K562 (cell line): Measurements from ENCODE around the gene ANKS1B. TPM values are rescaled to one million over a fixed set of nuclear protein-coding genes. Genes with fewer than 3 reads are reported as not detected.

Experiments
- ATAC-seq: fragments of 200-7000 bp; cut with Tn5 transposase; 3 replicates; pipeline ENCODE4 v1.9.1; 2020; ENCODE audit warnings: moderate library complexity
- BruUV-seq: library from RNA; stranded (reverse); fragments of 400-500 nt; replicated peaks from 2 replicates; lab custom pipeline; 2021; lab: Mats Ljungman, UMichigan
- CTCF ChIA-PET: fragments of 300-600 bp; formaldehyde crosslinking; extraction: SDS; loops from one replicate; lab custom pipeline; 2021; ENCODE audit warnings: low intra/inter-chr PET ratio; lab: Yijun Ruan, JAX
- POLR2A ChIA-PET: fragments of 300-600, 350-650 bp; sonication (Branson Sonifier 250); formaldehyde crosslinking; extraction: SDS; loops from one replicate; lab custom pipeline; 2021; ENCODE audit warnings: antibody characterized with exemption, inconsistent platforms; lab: Yijun Ruan, JAX
- DNase-seq, 4 experiments: peaks; one replicate each; pipeline versions ENCODE4 v3.0.0 to v3.0.0-alpha.2; 2011 to 2018; ENCODE audit warnings: low spot score in 3 of 4, mixed read lengths in 3 of 4; ENCODE audit errors: extremely low read depth in 1 of 4
- FAIRE-seq: peaks from 2 replicates; lab custom pipeline; 2011; peaks lifted over from hg19 to GRCh38; lab: Jason Lieb, UNC
- H2AFZ ChIP-seq: 2 replicates; pipeline ENCODE4 v1.6.0; 2011; ENCODE audit warnings: low read depth, low read length, control low read depth, inconsistent platforms
- H3K27ac ChIP-seq: fragments of 200-600 bp; 3 replicates; pipeline ENCODE4 v1.8.0; 2011; ENCODE audit warnings: low read depth, mild to moderate bottlenecking, control low read depth, inconsistent platforms, low read length, moderate library complexity, mixed read lengths; ENCODE audit errors: extremely low read depth
- H3K27me3 ChIP-seq, 2 experiments: fragments of 300-600 bp in 1 of 2; 2 replicates in 1 of 2; 3 replicates in 1 of 2; pipeline versions ENCODE4 v1.6.0 to v1.8.0; 2011; ENCODE audit warnings: inconsistent platforms in 2 of 2, low read length in 2 of 2, mild to moderate bottlenecking in 1 of 2, mixed read lengths in 1 of 2, moderate library complexity in 1 of 2; ENCODE audit not compliant: control insufficient read depth in 2 of 2, insufficient read depth in 2 of 2
- H3K36me3 ChIP-seq: fragments of 300-600 bp; 3 replicates; pipeline ENCODE4 v1.8.0; 2011; ENCODE audit warnings: mild to moderate bottlenecking, low read length, inconsistent platforms; ENCODE audit not compliant: control insufficient read depth, insufficient read depth
- H3K4me1 ChIP-seq, 2 experiments: fragments of 200-600 bp in 1 of 2; replicated peaks in 1 of 2; 2 replicates in 1 of 2; 3 replicates in 1 of 2; pipeline versions ENCODE4 v1.5.1 to v1.8.0; 2011; ENCODE audit warnings: inconsistent platforms in 2 of 2, low read length in 2 of 2, mild to moderate bottlenecking in 1 of 2, mixed read lengths in 1 of 2, moderate library complexity in 1 of 2; ENCODE audit not compliant: control insufficient read depth in 2 of 2, insufficient read depth in 2 of 2
- H3K4me2 ChIP-seq: 2 replicates; pipeline ENCODE4 v1.6.1; 2011; ENCODE audit warnings: low read length, control low read depth, inconsistent platforms, mixed read lengths; ENCODE audit not compliant: insufficient read depth
- H3K4me3 ChIP-seq: fragments of 200-600 bp; sonication (generic), shearing (Covaris generic); 2 replicates; pipeline ENCODE4 v1.5.1; 2016; ENCODE audit warnings: control low read depth, inconsistent platforms
- H3K79me2 ChIP-seq: fragments of 200-600 bp; 3 replicates; pipeline ENCODE4 v1.8.0; 2011; ENCODE audit warnings: low read length, inconsistent platforms; ENCODE audit not compliant: control insufficient read depth, insufficient read depth
- H3K9ac ChIP-seq, 2 experiments: 2 replicates each; pipeline versions ENCODE4 v1.6.0 to v1.6.1; 2011; ENCODE audit warnings: low read depth in 2 of 2, low read length in 2 of 2, control low read depth in 1 of 2, inconsistent platforms in 1 of 2, mild to moderate bottlenecking in 1 of 2, mixed read lengths in 1 of 2; ENCODE audit not compliant: insufficient read depth in 1 of 2
- H3K9me1 ChIP-seq: one replicate; pipeline ENCODE4 v1.6.0; 2011; ENCODE audit warnings: inconsistent platforms, mild to moderate bottlenecking, low read length, moderate library complexity; ENCODE audit not compliant: control insufficient read depth, insufficient read depth
- H3K9me3 ChIP-seq: replicated peaks from 2 replicates; pipeline ENCODE4 v1.5.1; 2011; ENCODE audit warnings: low read depth, low read length, inconsistent platforms; ENCODE audit not compliant: control insufficient read depth, insufficient read depth
- H4K20me1 ChIP-seq: replicated peaks from 2 replicates; pipeline ENCODE4 v1.6.1; 2011; ENCODE audit warnings: low read length, inconsistent platforms, mixed read lengths; ENCODE audit not compliant: control insufficient read depth, insufficient read depth
- BCOR ChIP-seq: fragments of 450-650 bp; IDR thresholded peaks from 2 replicates; pipeline ENCODE4 v1.6.1; 2016
- BHLHE40 ChIP-seq: IDR thresholded peaks from 2 replicates; pipeline ENCODE4 v1.6.1; 2011; ENCODE audit warnings: low read length, improper control_type of control experiment
- CHAMP1 ChIP-seq: fragments of 450-650 bp; IDR thresholded peaks from 2 replicates; pipeline ENCODE4 v1.6.1; 2016; ENCODE audit warnings: mild to moderate bottlenecking
- EP300 ChIP-seq: IDR thresholded peaks from 2 replicates; pipeline ENCODE4 v1.6.1; 2012; ENCODE audit warnings: low read length, improper control_type of control experiment
- GTF2E2 ChIP-seq: fragments of 200-800 bp; sonication (Bioruptor generic); IDR thresholded peaks from 2 replicates; pipeline ENCODE4 v1.6.1; 2016; ENCODE audit warnings: missing genetic modification characterization, missing compliant biosample characterization
- HDAC8 ChIP-seq: fragments of 450-650 bp; IDR thresholded peaks from 2 replicates; pipeline ENCODE4 v1.6.1; 2016; ENCODE audit warnings: mild to moderate bottlenecking, missing genetic modification characterization, moderate library complexity, missing compliant biosample characterization
- KAT2B ChIP-seq: IDR thresholded peaks from one replicate; pipeline ENCODE4 v1.6.1; 2012; ENCODE audit warnings: low read depth, mild to moderate bottlenecking, control low read depth, inconsistent platforms, low read length, moderate library complexity
- MYC ChIP-seq, 2 experiments: fragments of 250-450 bp in 1 of 2; sonication (Bioruptor Pico) in 1 of 2; IDR thresholded peaks; 2 replicates each; pipeline versions ENCODE4 v1.5.1 to v1.6.1; 2012 to 2021; ENCODE audit warnings: low read depth in 2 of 2, borderline replicate concordance in 1 of 2, improper control_type of control experiment in 1 of 2, low read length in 1 of 2, mild to moderate bottlenecking in 1 of 2, moderate library complexity in 1 of 2
- PHF20 ChIP-seq: fragments of 450-650 bp; IDR thresholded peaks from 2 replicates; pipeline ENCODE4 v1.6.1; 2018; ENCODE audit not compliant: partially characterized antibody
- POLR2AphosphoS5 ChIP-seq: IDR thresholded peaks from 2 replicates; pipeline ENCODE4 v1.6.1; 2011; ENCODE audit warnings: mild to moderate bottlenecking, low read depth, low read length, moderate library complexity; ENCODE audit not compliant: control insufficient read depth, insufficient read depth
- SMARCC2 ChIP-seq: fragments of 450-650 bp; IDR thresholded peaks from 2 replicates; pipeline ENCODE4 v1.6.1; 2017; ENCODE audit warnings: antibody characterized with exemption, moderate library complexity, mild to moderate bottlenecking, low read depth
- SP2 ChIP-seq: IDR thresholded peaks from 2 replicates; pipeline ENCODE4 v1.6.1; 2011; ENCODE audit warnings: mild to moderate bottlenecking, low read depth, low read length, moderate library complexity; ENCODE audit not compliant: poor library complexity, severe bottlenecking; ENCODE audit errors: extremely low read depth
- SPI1 ChIP-seq: IDR thresholded peaks from 2 replicates; pipeline ENCODE4 v1.6.1; 2011; ENCODE audit warnings: low read depth, low read length, control low read depth, borderline replicate concordance
- ZBED1 ChIP-seq: IDR thresholded peaks from 2 replicates; pipeline ENCODE4 v1.6.1; 2014
- ZSCAN29 ChIP-seq: fragments of 450-650 bp; IDR thresholded peaks from 2 replicates; pipeline ENCODE4 v1.6.1; 2017
- WGBS: fragments of 100-300 bp; shearing (Covaris generic); methylation state at CpG from one replicate; pipeline ENCODE4 v1.1.6; 2016; ENCODE audit warnings: low coverage, mixed read lengths; ENCODE audit not compliant: insufficient coverage; ENCODE audit errors: missing lambda C conversion rate; 5-methylcytosine and 5-hydroxymethylcytosine counted together
- in situ Hi-C: fragments of 300-500 bp; cut with MboI; formaldehyde crosslinking; loops from 4 replicates; pipeline ENCODE4 v1.15.0; 2018; ENCODE audit warnings: inconsistent platforms, mixed read lengths
- intact Hi-C: fragments of 100-400 bp; cut with micrococcal nuclease; formaldehyde crosslinking; loops from 2 replicates; pipeline ENCODE4 v1.14.2; 2022
- polyA plus RNA-seq, 8 experiments: library from polyadenylated mRNA; depleted of rRNA in 4 of 8; stranded (reverse) in 5 of 8; unstranded in 3 of 8; fragments of >200 nt; fragmentation: Nextera tagmentation in 2 of 8; fragmentation: Illumina TruSeq in 1 of 8; extraction: Ambion mirVana in 2 of 8; extraction: Trizol in 1 of 8; gene quantifications; 2 replicates each; pipeline versions ENCODE4 v1.2.1 to v1.2.3, GENCODE V29; 2011 to 2014; ENCODE audit warnings: inconsistent platforms in 1 of 8, missing spikeins in 1 of 8
- total RNA-seq, 7 experiments: library from RNA; depleted of rRNA in 6 of 7; stranded (reverse); fragments of >200 nt in 6 of 7; fragmentation: Illumina TruSeq in 2 of 7; extraction: Trizol in 2 of 7; gene quantifications; 2 replicates each; pipeline versions ENCODE4 v1.2.1 to v1.2.3, GENCODE V29; 2011 to 2021; ENCODE audit warnings: low replicate concordance in 1 of 7

ANKS1B gene
- total and polyA plus RNA-seq, 9 of the 15 experiments (the other 6 are each of a cell fraction or from before 2014, with no cell fraction given), result 0.04 to 0.47 (median 0.28) TPM; not detected in 4

- Histone ChIP-seq H3K9ac (no peak overlapping the region), H2AFZ (no peak overlapping the region), H3K9me3 (no peaks in the 10 kb centered on the region), H3K4me2 (no peak overlapping the region), H3K79me2 (no peaks in the 10 kb centered on the region), H3K4me3 (no peak overlapping the region), H3K9me1 (no peaks in the 10 kb centered on the region), H3K4me1 (no peaks in the 10 kb centered on the region), H3K27ac (no peak overlapping the region), H4K20me1 (no peaks in the 10 kb centered on the region), H3K36me3 (no peaks in the 10 kb centered on the region), H3K27me3 (no peaks in the 10 kb centered on the region)
- BruUV-seq, result no TSS peak
- intact Hi-C loops, result loop anchor here (10.0 kb wide), 1 partner anchor 415 kb away; no protein-coding TSS in a partner anchor
- FAIRE-seq (no peak), DNase-seq (no peak), ATAC-seq (no peak)
- CTCF ChIA-PET, result no interaction called here
- 0% methylated on average over 8 of the region's 8 CpGs for WGBS
- TF ChIP-seq GTF2E2 (tag) (no peak), CHAMP1 (no peak), POLR2AphosphoS5 (no peak), KAT2B (no peak), SP2 (no peak), HDAC8 (tag) (no peak), BHLHE40 (no peak), ZBED1 (no peak), EP300 (no peak), SMARCC2 (no peak), PHF20 (no peak), SPI1 (no peak), MYC (IDR thresholded peaks at IDR 0.05; ENCODE audit: low read depth, low read length) (no peak), MYC (CRISPR knock-in tag; IDR thresholded peaks at IDR 0.05; ENCODE audit: borderline replicate concordance, low read depth) (no peak), BCOR (no peak), ZSCAN29 (no peak)
- POLR2A ChIA-PET, result no interaction called here
- in situ Hi-C loops, result no loop called here
These were observed 174.8 kb downstream of the ANKS1B start for GRCh38 chr12:99809909-99810308.
